ENCODE results near the gene TRAM2. TPM values are rescaled to one million over a fixed set of nuclear protein-coding genes. Genes with fewer than 3 reads are reported as not detected.

TRAM2 gene
- total RNA-seq, 6 donors from 2014 or later = 9.4 to 26.8 (median 14.3) TPM

GRCh38 chr6:52598123-52598823, 21.4 kb upstream of the TRAM2 start:
- DNase-seq = no peak
- peak; percentile 65 to 77 for ATAC-seq (ENCODE audit: low FRiP score in 2 of 2)
- Histone ChIP-seq H3K4me3 (no peak overlapping the region), H3K9me3 (no peaks in the 10 kb centered on the region), H3K4me1 (peaks cover 10 to 31% (median 28%) of the 10 kb centered on the region in 4 donors), H3K27me3 (no peaks in the 10 kb centered on the region), H3K36me3 (no peaks in the 10 kb centered on the region), H3K27ac (peak overlapping the region in 2 of 4 donors; percentile 43 to 54)
- no peak for TF ChIP-seq POLR2A (IDR thresholded peaks at IDR 0.05)
- TF ChIP-seq EP300 (IDR thresholded peaks at IDR 0.05) = no peak
- TF ChIP-seq CTCF (IDR thresholded peaks at IDR 0.05) = peak; percentile 41 to 75 (median 52)
- 38 to 47% methylated on average over 12 of the region's 12 CpGs for WGBS, 2 donors

DNA sequence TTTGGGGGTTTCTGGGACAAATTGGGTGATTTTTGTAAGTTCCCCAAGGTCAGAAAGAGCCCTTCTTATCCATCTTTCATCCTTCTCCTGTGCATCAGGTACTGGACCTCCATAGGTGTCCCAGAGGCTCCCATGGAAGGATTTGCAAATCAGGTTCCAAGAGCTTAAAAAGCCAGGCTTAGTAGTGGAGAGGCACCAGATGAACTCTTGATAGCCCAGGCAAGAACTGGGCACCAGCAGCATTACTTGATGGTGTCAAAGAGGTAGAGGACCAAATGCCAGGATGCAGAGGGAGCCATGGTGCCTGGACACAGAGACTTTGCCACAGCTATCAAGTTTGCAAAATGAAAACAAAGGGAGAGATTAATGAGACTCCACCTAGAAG, 20.9 kb upstream of the TRAM2 start:
- H3K9me3 ChIP-seq = no peaks in the 10 kb centered on the region
- H3K27ac ChIP-seq = peak overlapping the region in 2 of 4 donors; percentile 43 to 54
- peaks cover 10 to 30% (median 27%) of the 10 kb centered on the region in 4 donors for H3K4me1 ChIP-seq
- no peaks in the 10 kb centered on the region for H3K36me3 ChIP-seq
- H3K4me3 ChIP-seq = no peak overlapping the region
- TF ChIP-seq CTCF (IDR thresholded peaks at IDR 0.05) (no peak), POLR2AphosphoS5 (IDR thresholded peaks at IDR 0.05) (no peak), EP300 (IDR thresholded peaks at IDR 0.05) (no peak), POLR2A (IDR thresholded peaks at IDR 0.05) (no peak)
- ATAC-seq (ENCODE audit: low FRiP score in 2 of 2) = no peak
- no peaks in the 10 kb centered on the region for H3K27me3 ChIP-seq
- DNase-seq = no peak

GRCh38 chr6:52596371-52597028, 19.6 kb upstream of the TRAM2 start:
- Histone ChIP-seq H3K4me3 (no peak overlapping the region), H3K27ac (peak overlapping the region in 2 of 4 donors; percentile 65 to 68), H3K36me3 (no peaks in the 10 kb centered on the region), H3K27me3 (no peaks in the 10 kb centered on the region), H3K4me1 (peaks cover 10 to 30% (median 27%) of the 10 kb centered on the region in 4 donors), H3K9me3 (no peaks in the 10 kb centered on the region)
- TF ChIP-seq CTCF (IDR thresholded peaks at IDR 0.05) = no peak
- TF ChIP-seq POLR2A (IDR thresholded peaks at IDR 0.05) = no peak
- TF ChIP-seq EP300 (IDR thresholded peaks at IDR 0.05) = no peak
- TF ChIP-seq POLR2AphosphoS5 (IDR thresholded peaks at IDR 0.05) = no peak
- ATAC-seq (ENCODE audit: low FRiP score in 2 of 2) (no peak), DNase-seq (no peak)
- 43 to 45% methylated on average over 2 of the region's 2 CpGs for WGBS, 2 donors

- TF ChIP-seq POLR2A (IDR thresholded peaks at IDR 0.05) (no peak), EP300 (IDR thresholded peaks at IDR 0.05) (no peak)
- ATAC-seq (ENCODE audit: low FRiP score in 2 of 2) (no peak), DNase-seq (no peak)
- peak overlapping the region; percentile 36 to 68 (median 60) for H3K27ac ChIP-seq
- H3K4me1 ChIP-seq = peaks cover 10 to 30% (median 27%) of the 10 kb centered on the region in 4 donors
- H3K4me3 ChIP-seq = no peak overlapping the region
- no peaks in the 10 kb centered on the region for H3K36me3 ChIP-seq
- H3K9me3 ChIP-seq = no peaks in the 10 kb centered on the region
- H3K27me3 ChIP-seq = no peaks in the 10 kb centered on the region
These were observed 18.9 kb upstream of the TRAM2 start for GRCh38 chr6:52595796-52596130.

- DNase-seq = no peak
- Histone ChIP-seq H3K36me3 (no peaks in the 10 kb centered on the region), H3K27ac (peak overlapping the region; percentile 36 to 68 (median 60)), H3K4me1 (peaks cover 10 to 31% (median 30%) of the 10 kb centered on the region in 4 donors), H3K9me3 (no peaks in the 10 kb centered on the region), H3K27me3 (no peaks in the 10 kb centered on the region), H3K4me3 (no peak overlapping the region)
- ATAC-seq (ENCODE audit: low FRiP score in 2 of 2) = peak; percentile 78 to 92
- TF ChIP-seq CTCF (IDR thresholded peaks at IDR 0.05) (no peak), POLR2AphosphoS5 (IDR thresholded peaks at IDR 0.05) (peak; percentile 45 to 65), EP300 (IDR thresholded peaks at IDR 0.05) (no peak)
- 46 to 49% methylated on average over 7 of the region's 7 CpGs for WGBS, 2 donors
These were observed 18.3 kb upstream of the TRAM2 start for GRCh38 chr6:52595000-52595795.
